Muscle layer of duodenum (tissue), 2 donors: ENCODE data around the gene CRACDL.
A peak's percentile ranks its signal among the peaks of the same experiment; 100 is the strongest.

ENCODE experiments used
- H3K27ac ChIP-seq: one replicate; pipeline ENCODE4 v1.7.0; 2013; ENCODE audit warnings: mild to moderate bottlenecking, low read length
- H3K27me3 ChIP-seq: one replicate; pipeline ENCODE4 v1.7.0; 2013; ENCODE audit warnings: low read depth, mild to moderate bottlenecking, control low read depth, low read length
- H3K36me3 ChIP-seq, 2 donors: one replicate each; pipeline ENCODE4 v1.7.0; 2013; ENCODE audit warnings: low read length in 2 of 2, control low read depth in 1 of 2, mild to moderate bottlenecking in 1 of 2; ENCODE audit not compliant: insufficient read depth in 2 of 2, control insufficient read depth in 1 of 2
- H3K4me1 ChIP-seq, 2 donors: one replicate each; pipeline ENCODE4 v1.7.0; 2013; ENCODE audit warnings: low read length in 2 of 2, mild to moderate bottlenecking in 2 of 2, control low read depth in 1 of 2, moderate library complexity in 1 of 2; ENCODE audit not compliant: insufficient read depth in 2 of 2, control insufficient read depth in 1 of 2
- H3K4me3 ChIP-seq, 2 donors: one replicate each; pipeline ENCODE4 v1.7.0; 2013; ENCODE audit warnings: low read length in 2 of 2, low read depth in 1 of 2, mild to moderate bottlenecking in 1 of 2
- H3K9me3 ChIP-seq, 2 donors: one replicate each; pipeline ENCODE4 v1.7.0; 2013; ENCODE audit warnings: low read length in 2 of 2, control low read depth in 1 of 2, mild to moderate bottlenecking in 1 of 2; ENCODE audit not compliant: control insufficient read depth in 1 of 2
- donor health status: healthy.

CRACDL gene

GRCh38 chr2:98775146-98775986 is 160.7 kb downstream of the CRACDL start:
- H3K27me3 ChIP-seq = no peaks in the 10 kb centered on the region

DNA sequence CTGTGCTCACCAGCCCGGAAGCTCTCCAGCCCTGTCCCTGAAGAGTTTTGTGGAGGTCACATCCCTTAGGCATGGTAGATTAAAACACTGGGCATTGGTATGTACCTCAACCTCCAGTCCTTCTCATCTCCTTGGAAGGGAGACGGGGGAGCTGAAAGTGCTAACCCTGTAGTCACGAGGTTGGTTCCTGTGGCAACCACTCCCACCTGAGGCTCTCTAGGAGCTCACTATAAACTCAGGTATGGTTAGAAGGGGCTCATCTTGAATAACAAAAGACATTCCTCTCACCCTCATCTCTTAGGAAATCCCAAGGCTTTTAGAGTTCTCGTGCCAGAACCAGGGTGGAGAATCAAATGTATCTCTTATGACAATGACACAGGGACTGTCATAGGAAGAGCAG is 162.1 kb downstream of the CRACDL start:
- Histone ChIP-seq H3K27me3 (no peaks in the 10 kb centered on the region), H3K4me3 (no peak overlapping the region), H3K4me1 (no peaks in the 10 kb centered on the region), H3K36me3 (no peaks in the 10 kb centered on the region), H3K9me3 (no peaks in the 10 kb centered on the region), H3K27ac (no peak overlapping the region)

More at GRCh38 chr2:98775146-98775986, 160.7 kb downstream of the CRACDL start:
- Histone ChIP-seq H3K27ac (no peak overlapping the region), H3K36me3 (no peaks in the 10 kb centered on the region), H3K4me1 (no peaks in the 10 kb centered on the region), H3K9me3 (no peaks in the 10 kb centered on the region), H3K4me3 (no peak overlapping the region)

- H3K4me3 ChIP-seq = no peak overlapping the region
- no peaks in the 10 kb centered on the region for H3K4me1 ChIP-seq
- H3K36me3 ChIP-seq = no peaks in the 10 kb centered on the region
- no peaks in the 10 kb centered on the region for H3K27me3 ChIP-seq
- H3K27ac ChIP-seq = no peak overlapping the region
- H3K9me3 ChIP-seq = no peaks in the 10 kb centered on the region
Observed at GRCh38 chr2:98773169-98773568, 162.9 kb downstream of the CRACDL start.

DNA sequence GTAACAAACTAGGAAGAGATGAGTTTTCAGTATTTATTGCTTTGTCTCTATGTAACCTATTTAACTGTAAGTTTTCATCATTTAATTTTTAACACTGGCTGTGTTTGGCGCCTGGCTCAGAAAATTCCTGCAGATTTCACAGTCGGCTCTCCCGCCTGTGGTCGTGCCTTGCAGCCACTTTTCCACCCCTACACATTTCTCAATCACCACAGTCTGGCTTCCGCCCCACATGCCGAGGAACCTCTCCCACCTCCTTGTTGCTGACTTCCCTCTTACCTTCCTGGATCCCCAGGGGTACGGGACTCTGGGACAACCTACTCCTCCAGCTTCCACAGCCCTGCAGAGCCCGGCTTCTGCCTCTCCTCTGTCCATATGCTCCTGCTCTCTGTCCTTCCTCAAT is 163.5 kb downstream of the CRACDL start:
- no peaks in the 10 kb centered on the region for H3K9me3 ChIP-seq
- H3K27ac ChIP-seq = no peak overlapping the region
- no peaks in the 10 kb centered on the region for H3K36me3 ChIP-seq
- no peaks in the 10 kb centered on the region for H3K4me1 ChIP-seq
- H3K4me3 ChIP-seq = peak overlapping the region in 1 of 2 donors; percentile 8
- H3K27me3 ChIP-seq = no peaks in the 10 kb centered on the region

GRCh38 chr2:98771721-98772524 is 164.1 kb downstream of the CRACDL start:
- no peaks in the 10 kb centered on the region for H3K4me1 ChIP-seq
- H3K9me3 ChIP-seq = no peaks in the 10 kb centered on the region
- H3K36me3 ChIP-seq = no peaks in the 10 kb centered on the region
- peak overlapping the region in 1 of 2 donors; percentile 8 for H3K4me3 ChIP-seq
- peak overlapping the region; percentile 27 for H3K27ac ChIP-seq
- no peaks in the 10 kb centered on the region for H3K27me3 ChIP-seq

GRCh38 chr2:98771264-98771663 is 164.8 kb downstream of the CRACDL start:
- Histone ChIP-seq H3K4me1 (no peaks in the 10 kb centered on the region), H3K36me3 (no peaks in the 10 kb centered on the region), H3K27ac (no peak overlapping the region), H3K27me3 (no peaks in the 10 kb centered on the region), H3K9me3 (no peaks in the 10 kb centered on the region), H3K4me3 (no peak overlapping the region)

DNA sequence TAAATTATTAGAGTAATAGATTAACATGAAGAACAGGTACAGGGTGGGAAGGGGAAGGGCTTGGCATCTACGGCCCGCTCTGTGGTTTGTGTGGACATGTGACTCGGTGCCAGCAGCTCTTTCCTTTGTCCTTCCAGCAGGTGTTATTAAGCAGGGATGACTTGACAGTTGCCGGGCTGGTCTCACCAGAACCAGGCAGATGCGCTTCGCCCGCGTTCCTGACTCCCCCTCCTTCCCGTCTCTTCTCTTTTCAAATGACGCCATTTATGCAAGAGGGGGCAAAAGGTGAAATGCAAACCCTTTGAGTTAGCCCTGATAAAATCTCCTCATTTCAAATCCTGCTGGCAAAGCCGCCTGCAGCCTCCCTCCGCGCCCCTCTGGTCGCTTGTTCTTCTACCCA is 166.2 kb downstream of the CRACDL start:
- Histone ChIP-seq H3K4me3 (peak overlapping the region in 1 of 2 donors; percentile 39), H3K36me3 (no peaks in the 10 kb centered on the region), H3K9me3 (no peaks in the 10 kb centered on the region), H3K4me1 (no peaks in the 10 kb centered on the region), H3K27ac (no peak overlapping the region), H3K27me3 (no peaks in the 10 kb centered on the region)

GRCh38 chr2:98769114-98769476 is 166.9 kb downstream of the CRACDL start:
- H3K27ac ChIP-seq = no peak overlapping the region
- H3K36me3 ChIP-seq = no peaks in the 10 kb centered on the region
- no peaks in the 10 kb centered on the region for H3K4me1 ChIP-seq
- no peaks in the 10 kb centered on the region for H3K27me3 ChIP-seq
- no peak overlapping the region for H3K4me3 ChIP-seq
- no peaks in the 10 kb centered on the region for H3K9me3 ChIP-seq

DNA sequence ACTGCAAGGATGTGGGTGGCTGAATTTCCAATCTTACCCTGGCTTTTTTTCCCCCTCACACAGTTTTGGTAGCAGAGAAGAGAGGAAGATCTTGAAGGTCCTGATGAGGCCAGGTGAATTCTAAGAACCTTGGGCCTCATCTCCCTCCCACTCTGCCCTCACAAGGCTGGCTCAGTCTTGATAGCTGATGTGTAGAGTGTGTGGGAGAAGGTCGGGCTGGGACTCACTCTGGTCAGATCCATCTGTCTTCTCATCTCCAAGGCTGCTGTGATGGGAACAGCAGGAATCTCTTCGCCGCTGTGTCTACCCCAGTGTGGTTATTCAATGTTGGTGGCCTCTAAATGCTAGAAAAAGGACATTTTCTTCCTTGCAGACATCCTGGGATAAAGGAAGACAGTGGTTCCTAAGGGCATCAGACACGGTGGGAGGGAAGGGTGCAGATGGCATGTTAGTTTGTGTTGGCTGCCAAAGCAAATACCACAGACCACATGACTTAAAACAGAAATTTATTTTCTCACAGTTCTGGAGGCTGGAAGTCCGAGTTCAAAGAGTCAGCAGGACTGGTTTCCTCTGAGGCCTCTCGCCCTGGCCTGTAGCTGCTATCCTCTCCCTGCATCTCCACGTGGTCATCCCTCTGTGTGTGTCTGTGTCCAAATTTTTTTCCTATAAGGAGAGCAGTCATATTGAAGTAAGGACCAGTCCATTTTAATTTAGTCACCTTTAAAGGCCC is 167.5 kb downstream of the CRACDL start:
- H3K36me3 ChIP-seq = no peaks in the 10 kb centered on the region
- H3K27ac ChIP-seq = no peak overlapping the region
- no peaks in the 10 kb centered on the region for H3K27me3 ChIP-seq
- H3K4me1 ChIP-seq = no peaks in the 10 kb centered on the region
- H3K4me3 ChIP-seq = no peak overlapping the region
- H3K9me3 ChIP-seq = no peaks in the 10 kb centered on the region

GRCh38 chr2:98764499-98764898 is 171.5 kb downstream of the CRACDL start:
- no peak overlapping the region for H3K4me3 ChIP-seq
- H3K4me1 ChIP-seq = peaks cover 0 to 3% of the 10 kb centered on the region in 2 donors
- H3K9me3 ChIP-seq = no peaks in the 10 kb centered on the region
- H3K36me3 ChIP-seq = no peaks in the 10 kb centered on the region
- H3K27ac ChIP-seq = no peak overlapping the region
- H3K27me3 ChIP-seq = no peaks in the 10 kb centered on the region
